ENCODE data around the gene ZNHIT3. TPM values are rescaled to one million over a fixed set of nuclear protein-coding genes. Genes with fewer than 3 reads are reported as not detected.

The ZNHIT3 gene
- total and polyA plus RNA-seq, 2 donors from 2014 or later = 25.4 to 60.9 TPM

DNA sequence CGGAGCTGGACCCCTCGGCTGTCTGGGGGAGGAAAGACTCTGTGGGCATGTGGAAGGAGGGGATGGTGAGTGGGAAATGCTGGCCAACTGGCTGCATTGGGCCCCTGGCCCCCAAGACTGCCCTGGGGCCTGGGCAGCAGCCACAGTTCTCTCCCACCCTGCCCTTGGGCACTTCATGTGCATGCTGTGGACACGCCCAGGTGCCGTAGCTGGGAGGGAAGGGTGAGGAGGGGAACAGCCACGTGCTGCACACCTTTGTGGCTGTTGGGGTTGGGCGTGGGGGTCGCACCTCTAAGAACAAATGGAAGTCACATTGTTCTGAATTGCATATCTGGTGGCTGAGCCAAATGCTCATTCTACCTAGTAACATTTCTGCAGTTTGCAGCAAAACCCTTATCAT lies 11.9 kb upstream of the ZNHIT3 start:
- Histone ChIP-seq H3K4me1 (ENCODE audit: control insufficient read depth in 2 of 3, insufficient read depth in 2 of 3, low read depth in 1 of 3, low read length in 3 of 3) (no peaks in the 10 kb centered on the region), H3K27ac (ENCODE audit: low read depth in 2 of 2, low read length in 2 of 2) (no peak overlapping the region), H3K4me3 (ENCODE audit: low read length in 3 of 3) (no peak overlapping the region), H3K36me3 (ENCODE audit: control insufficient read depth in 2 of 3, insufficient read depth in 3 of 3, low read length in 3 of 3) (no peaks in the 10 kb centered on the region), H3K27me3 (ENCODE audit: control insufficient read depth, insufficient read depth, low read length) (no peaks in the 10 kb centered on the region), H3K9me3 (ENCODE audit: control insufficient read depth in 2 of 3, insufficient read depth in 1 of 3, low read length in 3 of 3) (no peaks in the 10 kb centered on the region), H3K9ac (ENCODE audit: low read length in 3 of 3) (no peak overlapping the region)
- FAIRE-seq = no peak
- TF ChIP-seq CTCF (IDR thresholded peaks at IDR 0.05; ENCODE audit: borderline replicate concordance, extremely low read depth, insufficient read depth) = no peak
- intact Hi-C loops (cut with DNase I) = no loop called here
- DNase-seq = no peak

DNA sequence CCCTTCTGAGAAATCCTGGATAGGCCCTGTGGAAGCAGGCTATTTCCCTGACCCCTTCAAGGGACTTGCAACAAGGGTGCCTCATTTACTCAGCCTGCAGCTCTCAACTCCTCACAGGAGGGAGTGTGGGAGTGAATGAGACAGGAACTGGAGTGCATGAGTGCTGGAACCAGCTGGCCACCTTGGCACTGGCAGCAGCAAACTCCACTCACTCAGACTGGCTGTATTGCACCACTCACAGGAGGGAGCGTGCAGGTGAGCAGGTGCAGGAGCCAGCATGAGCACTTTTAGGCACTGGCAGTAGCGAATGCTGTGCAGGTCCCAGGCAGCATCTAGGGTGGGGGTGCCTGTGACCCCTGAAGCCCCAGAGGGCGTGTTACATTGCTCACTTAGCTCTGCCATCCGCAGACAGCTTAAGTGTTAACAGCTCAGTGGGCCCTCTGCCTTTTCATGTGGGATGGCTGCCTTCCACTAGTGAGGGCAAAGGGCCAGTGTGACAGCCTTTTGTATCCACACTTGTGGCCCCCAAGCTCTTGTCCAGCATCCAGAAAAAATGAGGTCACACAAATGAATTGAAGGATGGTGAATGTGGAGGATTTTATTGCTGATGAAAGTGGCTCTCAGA lies 11.0 kb upstream of the ZNHIT3 start:
- H3K4me3 ChIP-seq (ENCODE audit: low read length in 3 of 3) = no peak overlapping the region
- FAIRE-seq (no peak), DNase-seq (no peak)
- intact Hi-C loops (cut with DNase I) = no loop called here
- no peak overlapping the region for H3K27ac ChIP-seq (ENCODE audit: low read depth in 2 of 2, low read length in 2 of 2)
- H3K36me3 ChIP-seq (ENCODE audit: control insufficient read depth in 2 of 3, insufficient read depth in 3 of 3, low read length in 3 of 3) = no peaks in the 10 kb centered on the region
- no peaks in the 10 kb centered on the region for H3K9me3 ChIP-seq (ENCODE audit: control insufficient read depth in 2 of 3, insufficient read depth in 1 of 3, low read length in 3 of 3)
- H3K27me3 ChIP-seq (ENCODE audit: control insufficient read depth, insufficient read depth, low read length) = no peaks in the 10 kb centered on the region
- no peak overlapping the region for H3K9ac ChIP-seq (ENCODE audit: low read length in 3 of 3)
- no peak for TF ChIP-seq CTCF (IDR thresholded peaks at IDR 0.05; ENCODE audit: borderline replicate concordance, extremely low read depth, insufficient read depth)
- no peaks in the 10 kb centered on the region for H3K4me1 ChIP-seq (ENCODE audit: control insufficient read depth in 2 of 3, insufficient read depth in 2 of 3, low read depth in 1 of 3, low read length in 3 of 3)

- intact Hi-C loops (cut with DNase I) = no loop called here
- no peaks in the 10 kb centered on the region for H3K9me3 ChIP-seq (ENCODE audit: control insufficient read depth in 2 of 3, insufficient read depth in 1 of 3, low read length in 3 of 3)
- peaks cover 6% of the 10 kb centered on the region for H3K27me3 ChIP-seq (ENCODE audit: control insufficient read depth, insufficient read depth, low read length)
- H3K9ac ChIP-seq (ENCODE audit: low read length in 3 of 3) = no peak overlapping the region
- TF ChIP-seq CTCF (IDR thresholded peaks at IDR 0.05; ENCODE audit: borderline replicate concordance, extremely low read depth, insufficient read depth) = no peak
- no peak for DNase-seq
- no peak overlapping the region for H3K27ac ChIP-seq (ENCODE audit: low read depth in 2 of 2, low read length in 2 of 2)
- peaks cover 0 to 15% (median 8%) of the 10 kb centered on the region in 3 donors for H3K4me1 ChIP-seq (ENCODE audit: control insufficient read depth in 2 of 3, insufficient read depth in 2 of 3, low read depth in 1 of 3, low read length in 3 of 3)
- H3K36me3 ChIP-seq (ENCODE audit: control insufficient read depth in 2 of 3, insufficient read depth in 3 of 3, low read length in 3 of 3) = no peaks in the 10 kb centered on the region
- FAIRE-seq = no peak
- no peak overlapping the region for H3K4me3 ChIP-seq (ENCODE audit: low read length in 3 of 3)
Measured at GRCh38 chr17:36481829-36482228, 4.7 kb upstream of the ZNHIT3 start.

Measured in kidney (tissue), 14 donors.